OCI-LY7 (cell line): ENCODE measurements around the gene TMC2. TPM values are rescaled to one million over a fixed set of nuclear protein-coding genes. Genes with fewer than 3 reads are reported as not detected.

Source experiments
- BruUV-seq: library from RNA; stranded (reverse); fragments of 400-500 nt; replicated peaks from 2 replicates; lab custom pipeline; 2021; lab: Mats Ljungman, UMichigan
- CTCF ChIA-PET: fragments of 300-600 bp; sonication (Branson Sonifier 250); formaldehyde crosslinking; loops from one replicate; lab custom pipeline; 2022; ENCODE audit warnings: antibody characterized with exemption; ENCODE audit not compliant: unreplicated experiment; lab: Charles Lee
- POLR2A ChIA-PET: fragments of 300-600 bp; sonication (Branson Sonifier 250); formaldehyde crosslinking; loops from one replicate; lab custom pipeline; 2022; ENCODE audit warnings: antibody characterized with exemption; lab: Charles Lee
- DNase-seq: peaks from one replicate; pipeline ENCODE4 v3.0.0-alpha.2; 2015; ENCODE audit warnings: low spot score
- H2AFZ ChIP-seq: fragments of 200-600 bp; sonication (generic), shearing (Covaris generic); 2 replicates; pipeline ENCODE4 v1.6.1; 2014; ENCODE audit warnings: mild to moderate bottlenecking, antibody characterized with exemption, low read length, moderate library complexity
- H3K27ac ChIP-seq: fragments of 200-600 bp; sonication (generic); 2 replicates; pipeline ENCODE4 v1.5.1; 2014; ENCODE audit warnings: mixed run types, low read depth, mild to moderate bottlenecking, moderate library complexity, low read length, inconsistent platforms; ENCODE audit not compliant: poor library complexity, severe bottlenecking
- H3K36me3 ChIP-seq: fragments of 200-600 bp; sonication (generic); 2 replicates; pipeline ENCODE4 v1.6.1; 2014; ENCODE audit warnings: mild to moderate bottlenecking, antibody characterized with exemption, low read length, moderate library complexity, mixed read lengths; ENCODE audit not compliant: insufficient read depth
- H3K4me1 ChIP-seq: fragments of 200-600 bp; sonication (generic); 2 replicates; pipeline ENCODE4 v1.5.1; 2014; ENCODE audit warnings: mild to moderate bottlenecking, low read length; ENCODE audit not compliant: insufficient read depth, poor library complexity, severe bottlenecking
- H3K4me2 ChIP-seq: fragments of 200-600 bp; sonication (generic); 2 replicates; pipeline ENCODE4 v1.6.1; 2014; ENCODE audit warnings: mild to moderate bottlenecking, low read length
- H3K4me3 ChIP-seq: fragments of 200-600 bp; sonication (generic); 2 replicates; pipeline ENCODE4 v1.5.1; 2014; ENCODE audit warnings: mild to moderate bottlenecking, low read depth, low read length; ENCODE audit not compliant: poor library complexity, severe bottlenecking
- H3K79me2 ChIP-seq: fragments of 200-600 bp; sonication (generic); 2 replicates; pipeline ENCODE4 v1.6.1; 2016; ENCODE audit warnings: low read depth, mild to moderate bottlenecking, low read length, moderate library complexity, mixed read lengths; ENCODE audit not compliant: insufficient read depth
- H3K9me2 ChIP-seq: fragments of 200-600 bp; sonication (generic); 2 replicates; pipeline ENCODE4 v1.6.1; 2016; ENCODE audit warnings: mild to moderate bottlenecking, low read length, mixed read lengths; ENCODE audit not compliant: insufficient read depth
- H3K9me3 ChIP-seq: fragments of 200-600 bp; sonication (generic); 2 replicates; pipeline ENCODE4 v1.6.1; 2014; ENCODE audit warnings: mild to moderate bottlenecking, mixed run types, low read length, mixed read lengths
- H4K20me1 ChIP-seq: fragments of 200-600 bp; sonication (generic); 2 replicates; pipeline ENCODE4 v1.6.1; 2014; ENCODE audit warnings: mild to moderate bottlenecking, antibody characterized with exemption, low read length, moderate library complexity, mixed read lengths; ENCODE audit not compliant: insufficient read depth
- EZH2phosphoT487 ChIP-seq: fragments of 200-600 bp; sonication (generic); IDR thresholded peaks from 2 replicates; pipeline ENCODE4 v1.6.1; 2018; ENCODE audit warnings: low read depth, borderline replicate concordance, mild to moderate bottlenecking, mixed run types, antibody characterized with exemption, low read length, moderate library complexity, mixed read lengths
- intact Hi-C: fragments of 100-400 bp; cut with micrococcal nuclease; formaldehyde crosslinking; loops from one replicate; pipeline ENCODE4 v1.10.0; 2022; ENCODE audit not compliant: unreplicated experiment
- total RNA-seq, 2 experiments: library from RNA; depleted of rRNA in 1 of 2; stranded (reverse); fragments of >200 nt in 1 of 2; shearing (Covaris generic) in 1 of 2; gene quantifications; 2 replicates each; pipeline ENCODE4 v1.2.3, GENCODE V29; 2014 to 2022
- TF ChIP-seq, protein P1 (sequence below): fragments of 200-600 bp; sonication (generic); conservative IDR thresholded peaks from 2 replicates; pipeline ENCODE4 v1.5.1; 2014; ENCODE audit warnings: mild to moderate bottlenecking, antibody characterized with exemption, low read length, moderate library complexity, mixed read lengths

Gene TMC2
- total RNA-seq, 2 experiments from 2014 or later, result not detected

DNA sequence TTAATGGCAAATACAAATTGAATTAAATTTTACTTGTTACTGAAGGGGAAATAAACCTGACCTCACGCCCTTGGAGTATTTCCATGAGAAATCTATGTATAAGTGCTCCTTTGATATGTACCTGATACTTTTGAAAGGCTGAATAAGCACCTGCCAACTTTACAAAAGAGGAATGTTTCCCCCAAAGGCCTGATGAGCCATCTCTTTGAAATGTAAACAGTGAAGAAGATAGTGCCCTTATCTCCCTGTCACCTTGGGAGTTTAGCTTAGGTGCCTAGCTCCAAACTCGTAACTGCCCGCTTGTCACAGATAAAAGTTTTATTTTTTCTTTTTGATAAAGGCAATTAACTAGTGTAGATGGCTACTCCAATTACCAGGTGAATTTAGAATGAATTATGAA lies 26.6 kb upstream of the TMC2 start:
- peak overlapping the region; percentile 84 for H3K4me2 ChIP-seq
- CTCF ChIA-PET, result no interaction called here

DNA sequence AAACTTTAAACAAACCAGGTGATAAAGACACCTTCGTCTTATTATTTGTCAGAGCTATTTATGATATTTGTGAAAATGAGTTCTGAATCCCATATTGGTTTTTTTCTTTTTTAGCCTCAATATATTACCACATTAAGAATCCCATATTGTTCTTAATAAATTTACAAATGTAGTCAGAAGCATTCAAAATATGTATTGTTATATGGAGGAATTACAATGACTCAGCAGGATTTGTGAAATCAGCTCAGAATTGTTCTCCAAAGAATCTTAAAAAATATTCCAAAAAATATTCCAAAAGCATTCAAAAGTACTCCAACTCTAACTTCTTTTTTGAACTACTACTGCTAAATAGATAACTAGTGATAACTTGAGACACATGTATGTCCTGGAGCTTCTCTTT lies 21.2 kb upstream of the TMC2 start:
- DNase-seq, result no peak
- Histone ChIP-seq H3K79me2 (no peaks in the 10 kb centered on the region), H2AFZ (no peak overlapping the region), H3K4me2 (no peak overlapping the region), H3K9me2 (no peaks in the 10 kb centered on the region), H3K36me3 (no peaks in the 10 kb centered on the region), H4K20me1 (no peaks in the 10 kb centered on the region), H3K4me3 (no peak overlapping the region), H3K9me3 (no peaks in the 10 kb centered on the region), H3K27ac (no peak overlapping the region), H3K4me1 (no peaks in the 10 kb centered on the region)
- POLR2A ChIA-PET, result interaction anchor here (1.8 kb wide), 1 partner anchor 9 kb away, joined by 7 read pairs; no protein-coding TSS in a partner anchor
- CTCF ChIA-PET, result no interaction called here
- no TSS peak for BruUV-seq
- TF ChIP-seq, protein P1, sequence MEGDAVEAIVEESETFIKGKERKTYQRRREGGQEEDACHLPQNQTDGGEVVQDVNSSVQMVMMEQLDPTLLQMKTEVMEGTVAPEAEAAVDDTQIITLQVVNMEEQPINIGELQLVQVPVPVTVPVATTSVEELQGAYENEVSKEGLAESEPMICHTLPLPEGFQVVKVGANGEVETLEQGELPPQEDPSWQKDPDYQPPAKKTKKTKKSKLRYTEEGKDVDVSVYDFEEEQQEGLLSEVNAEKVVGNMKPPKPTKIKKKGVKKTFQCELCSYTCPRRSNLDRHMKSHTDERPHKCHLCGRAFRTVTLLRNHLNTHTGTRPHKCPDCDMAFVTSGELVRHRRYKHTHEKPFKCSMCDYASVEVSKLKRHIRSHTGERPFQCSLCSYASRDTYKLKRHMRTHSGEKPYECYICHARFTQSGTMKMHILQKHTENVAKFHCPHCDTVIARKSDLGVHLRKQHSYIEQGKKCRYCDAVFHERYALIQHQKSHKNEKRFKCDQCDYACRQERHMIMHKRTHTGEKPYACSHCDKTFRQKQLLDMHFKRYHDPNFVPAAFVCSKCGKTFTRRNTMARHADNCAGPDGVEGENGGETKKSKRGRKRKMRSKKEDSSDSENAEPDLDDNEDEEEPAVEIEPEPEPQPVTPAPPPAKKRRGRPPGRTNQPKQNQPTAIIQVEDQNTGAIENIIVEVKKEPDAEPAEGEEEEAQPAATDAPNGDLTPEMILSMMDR, result no peak
- no peak for TF ChIP-seq EZH2phosphoT487
- intact Hi-C loops, result no loop called here

More for the DNA sequence above, 26.6 kb upstream of the TMC2 start:
- peak overlapping the region; percentile 87 for H3K4me3 ChIP-seq
- intact Hi-C loops, result no loop called here
- H3K36me3 ChIP-seq, result no peaks in the 10 kb centered on the region
- no TSS peak for BruUV-seq
- H3K4me1 ChIP-seq, result peaks cover 18% of the 10 kb centered on the region
- peaks cover 15% of the 10 kb centered on the region; the same call in 1 of the 2 replicates for H3K79me2 ChIP-seq
- POLR2A ChIA-PET, result interaction anchor here (0.9 kb wide), 1 partner anchor 11 kb away, joined by 3 read pairs; no protein-coding TSS in a partner anchor
- no peak for TF ChIP-seq EZH2phosphoT487
- no peaks in the 10 kb centered on the region for H4K20me1 ChIP-seq
- H3K9me3 ChIP-seq, result no peaks in the 10 kb centered on the region
- H3K9me2 ChIP-seq, result no peaks in the 10 kb centered on the region
- no peak for DNase-seq
- H2AFZ ChIP-seq, result no peak overlapping the region
- H3K27ac ChIP-seq, result no peak overlapping the region

DNA sequence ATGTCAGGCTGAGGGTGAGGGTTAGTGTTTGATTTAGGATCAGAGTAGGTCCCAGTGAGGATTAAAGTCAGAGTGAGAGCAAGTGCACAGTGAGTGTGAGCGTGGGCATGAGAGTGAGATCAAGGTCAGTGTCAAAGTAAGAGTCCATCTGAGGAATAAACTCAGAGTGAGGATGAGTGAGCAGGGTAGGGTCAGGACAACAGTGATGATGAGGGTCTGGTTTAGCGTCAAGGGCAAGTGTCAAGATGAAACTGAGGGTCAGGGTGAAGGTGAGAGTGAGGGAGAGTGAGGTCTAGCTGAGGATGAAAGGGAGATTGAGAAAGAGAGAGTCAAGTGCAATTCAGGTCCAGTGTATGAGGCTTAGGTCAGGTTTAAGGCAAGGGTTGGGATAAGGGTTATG lies 20.0 kb upstream of the TMC2 start:
- intact Hi-C loops, result no loop called here
- POLR2A ChIA-PET, result no interaction called here

More for the DNA sequence above, 20.0 kb upstream of the TMC2 start:
- Histone ChIP-seq H3K79me2 (no peaks in the 10 kb centered on the region), H3K4me1 (no peaks in the 10 kb centered on the region), H3K9me2 (no peaks in the 10 kb centered on the region), H3K9me3 (no peaks in the 10 kb centered on the region), H3K27ac (no peak overlapping the region), H4K20me1 (no peaks in the 10 kb centered on the region), H2AFZ (no peak overlapping the region), H3K4me3 (no peak overlapping the region), H3K4me2 (no peak overlapping the region), H3K36me3 (no peaks in the 10 kb centered on the region)
- CTCF ChIA-PET, result no interaction called here
- TF ChIP-seq, protein P1, result no peak
- no peak for TF ChIP-seq EZH2phosphoT487
- no TSS peak for BruUV-seq
- no peak for DNase-seq
